ENCODE measurements around the gene MCF2L2.

DNA sequence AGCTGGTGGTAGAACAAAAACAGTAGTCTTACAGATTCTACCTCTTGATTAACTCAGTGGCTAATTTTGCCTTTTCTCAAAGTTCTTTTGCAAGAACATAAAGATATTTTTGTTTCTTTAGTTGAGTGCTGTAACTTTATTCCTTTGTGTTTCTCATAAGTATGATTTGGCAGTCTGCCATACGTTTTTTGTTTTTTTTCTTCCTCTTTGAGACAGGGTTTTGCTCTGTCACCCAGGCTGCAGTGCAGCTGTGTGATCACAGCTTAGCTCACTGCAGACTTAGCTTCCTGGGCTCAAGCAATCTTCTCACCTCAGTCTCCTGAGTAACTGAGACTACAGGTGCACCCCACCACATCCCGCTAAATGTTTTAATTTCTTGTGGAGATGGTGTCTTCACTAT is 153.0 kb downstream of the MCF2L2 start:
- TF ChIP-seq YY1 (IDR thresholded peaks at IDR 0.05; ENCODE audit: insufficient read depth, insufficient read length) = no peak
- TF ChIP-seq ZNF274 (IDR thresholded peaks at IDR 0.05; ENCODE audit: low read depth, low read length) = no peak
- no peak for TF ChIP-seq SUZ12 (IDR thresholded peaks at IDR 0.05; ENCODE audit: extremely low read depth, insufficient read depth, insufficient read length)

Measured in NT2/D1 (cell line).